Measurements from ENCODE around the gene CBFA2T3. TPM values are rescaled to one million over a fixed set of nuclear protein-coding genes. Genes with fewer than 3 reads are reported as not detected.

The CBFA2T3 gene
- total RNA-seq, 1 donor from 2014 or later, result 1.4 TPM

GRCh38 chr16:88977812-88978607 lies 1.0 kb upstream of the CBFA2T3 start:
- DNase-seq (ENCODE audit: low spot score), result no peak

- DNase-seq (ENCODE audit: low spot score), result no peak
These were observed 515 bp downstream of the CBFA2T3 start for GRCh38 chr16:88976366-88977017.

- DNase-seq (ENCODE audit: low spot score), result no peak
These were observed 1.4 kb downstream of the CBFA2T3 start for GRCh38 chr16:88975511-88976061.

- DNase-seq (ENCODE audit: low spot score), result no peak
These were observed 2.1 kb downstream of the CBFA2T3 start for GRCh38 chr16:88974916-88975215.

GRCh38 chr16:88974080-88974915 lies 2.7 kb downstream of the CBFA2T3 start:
- no peak for DNase-seq (ENCODE audit: low spot score)

GRCh38 chr16:88973415-88974050 lies 3.5 kb downstream of the CBFA2T3 start:
- no peak for DNase-seq (ENCODE audit: low spot score)

GRCh38 chr16:88973007-88973410 lies 4.0 kb downstream of the CBFA2T3 start:
- DNase-seq (ENCODE audit: low spot score), result peak; percentile 54

GRCh38 chr16:88972349-88972748 lies 4.7 kb downstream of the CBFA2T3 start:
- no peak for DNase-seq (ENCODE audit: low spot score)

- peak; percentile 16 for DNase-seq (ENCODE audit: low spot score)
These were observed 5.5 kb downstream of the CBFA2T3 start for GRCh38 chr16:88971371-88972097.

- no peak for DNase-seq (ENCODE audit: low spot score)
These were observed 6.4 kb downstream of the CBFA2T3 start for GRCh38 chr16:88970539-88971065.

- DNase-seq (ENCODE audit: low spot score), result no peak
These were observed 7.0 kb downstream of the CBFA2T3 start for GRCh38 chr16:88970050-88970449.

- no peak for DNase-seq (ENCODE audit: low spot score)
These were observed 7.6 kb downstream of the CBFA2T3 start for GRCh38 chr16:88969361-88969831.

GRCh38 chr16:88968589-88969280 lies 8.3 kb downstream of the CBFA2T3 start:
- DNase-seq (ENCODE audit: low spot score), result no peak

- DNase-seq (ENCODE audit: low spot score), result no peak
These were observed 9.0 kb downstream of the CBFA2T3 start for GRCh38 chr16:88967830-88968588.

- DNase-seq (ENCODE audit: low spot score), result no peak
These were observed 9.8 kb downstream of the CBFA2T3 start for GRCh38 chr16:88966986-88967829.

- no peak for DNase-seq (ENCODE audit: low spot score)
These were observed 11.1 kb downstream of the CBFA2T3 start for GRCh38 chr16:88965826-88966480.

- no peak for DNase-seq (ENCODE audit: low spot score)
These were observed 11.6 kb downstream of the CBFA2T3 start for GRCh38 chr16:88965411-88965810.

GRCh38 chr16:88964636-88965035 lies 12.4 kb downstream of the CBFA2T3 start:
- no peak for DNase-seq (ENCODE audit: low spot score)

All from umbilical cord (tissue), 2 donors.